GM23338 (cell line): ENCODE data around the gene WWOX. TPM values are rescaled to one million over a fixed set of nuclear protein-coding genes. Genes with fewer than 3 reads are reported as not detected.

Experiments used
- ATAC-seq: fragments of 200-7000 bp; cut with Tn5 transposase; 3 replicates; pipeline ENCODE4 v1.9.1; 2020
- DNase-seq: peaks from one replicate; pipeline ENCODE4 v3.0.0-alpha.2; 2015; ENCODE audit warnings: low spot score
- H2AFZ ChIP-seq: fragments of 200-600 bp; sonication (generic); 2 replicates; pipeline ENCODE4 v1.8.0; 2016; ENCODE audit warnings: antibody characterized with exemption, mild to moderate bottlenecking, moderate library complexity
- H3F3A ChIP-seq: fragments of 200-600 bp; sonication (generic); replicated peaks from 2 replicates; pipeline ENCODE4 v1.8.0; 2017; ENCODE audit warnings: antibody characterized with exemption, mixed run types, low read depth
- H3K27ac ChIP-seq: fragments of 200-600 bp; sonication (generic); 2 replicates; pipeline ENCODE4 v1.6.1; 2016; ENCODE audit warnings: low read depth
- H3K27me3 ChIP-seq: fragments of 200-600 bp; sonication (generic); 2 replicates; pipeline ENCODE4 v1.8.0; 2016; ENCODE audit warnings: mild to moderate bottlenecking, mixed run types, moderate library complexity; ENCODE audit not compliant: insufficient read depth
- H3K36me3 ChIP-seq: fragments of 200-600 bp; sonication (generic); 2 replicates; pipeline ENCODE4 v1.8.0; 2016; ENCODE audit warnings: mild to moderate bottlenecking; ENCODE audit not compliant: insufficient read depth
- H3K4me1 ChIP-seq: fragments of 200-600 bp; sonication (generic); 2 replicates; pipeline ENCODE4 v1.8.0; 2016; ENCODE audit warnings: mild to moderate bottlenecking, moderate library complexity; ENCODE audit not compliant: insufficient read depth
- H3K4me2 ChIP-seq: fragments of 200-600 bp; sonication (generic); 2 replicates; pipeline ENCODE4 v1.7.1; 2017; ENCODE audit warnings: mixed run types
- H3K4me3 ChIP-seq: fragments of 200-600 bp; sonication (generic); 2 replicates; pipeline ENCODE4 v1.6.1; 2016; ENCODE audit warnings: mixed run types
- H3K79me2 ChIP-seq: fragments of 200-600 bp; sonication (generic); replicated peaks from 2 replicates; pipeline ENCODE4 v1.8.0; 2017; ENCODE audit warnings: mild to moderate bottlenecking; ENCODE audit not compliant: insufficient read depth
- H3K9me2 ChIP-seq: fragments of 200-600 bp; sonication (generic); 2 replicates; pipeline ENCODE4 v1.8.0; 2017; ENCODE audit not compliant: insufficient read depth
- H4K20me1 ChIP-seq: fragments of 200-600 bp; sonication (generic); replicated peaks from 2 replicates; pipeline ENCODE4 v1.8.0; 2017; ENCODE audit warnings: mild to moderate bottlenecking; ENCODE audit not compliant: insufficient read depth
- H3K27ac Mint-ChIP-seq: 2 replicates; pipeline ENCODE4 v1.8.0; 2020; ENCODE audit warnings: inconsistent platforms, mild to moderate bottlenecking, moderate library complexity, mixed read lengths
- H3K27me3 Mint-ChIP-seq: 3 replicates; pipeline ENCODE4 v1.8.0; 2022; ENCODE audit warnings: low read depth, mild to moderate bottlenecking, moderate library complexity, mixed read lengths, inconsistent platforms; ENCODE audit not compliant: insufficient read depth, poor library complexity
- H3K36me3 Mint-ChIP-seq: 3 replicates; pipeline ENCODE4 v1.8.0; 2021; ENCODE audit warnings: low read depth, mild to moderate bottlenecking, inconsistent platforms, moderate library complexity, mixed read lengths
- H3K4me1 Mint-ChIP-seq: 3 replicates; pipeline ENCODE4 v1.8.0; 2020; ENCODE audit warnings: mild to moderate bottlenecking, inconsistent platforms, mixed read lengths
- H3K4me3 Mint-ChIP-seq: 3 replicates; pipeline ENCODE4 v1.8.0; 2021; ENCODE audit warnings: moderate library complexity, mild to moderate bottlenecking, inconsistent platforms, mixed read lengths
- H3K9me3 Mint-ChIP-seq: 3 replicates; pipeline ENCODE4 v1.8.0; 2020; ENCODE audit warnings: moderate library complexity, mild to moderate bottlenecking, inconsistent platforms, mixed read lengths
- CREB1 ChIP-seq: fragments of 250-450 bp; sonication (Bioruptor Pico); IDR thresholded peaks from 2 replicates; pipeline ENCODE4 v1.5.0; 2020; ENCODE audit warnings: low read depth, mild to moderate bottlenecking, moderate library complexity
- EZH2 ChIP-seq: fragments of 200-600 bp; sonication (generic); IDR thresholded peaks from one replicate; pipeline ENCODE4 v1.8.0; 2017; ENCODE audit warnings: antibody characterized with exemption, mild to moderate bottlenecking, low read depth; ENCODE audit not compliant: unreplicated experiment
- NANOG ChIP-seq: IDR thresholded peaks from 2 replicates; pipeline ENCODE4 v1.6.1; 2016; ENCODE audit warnings: antibody characterized with exemption, borderline replicate concordance
- POLR2AphosphoS5 ChIP-seq: IDR thresholded peaks from 2 replicates; pipeline ENCODE4 v1.6.1; 2016; ENCODE audit warnings: antibody characterized with exemption, low read depth
- ZNF114 ChIP-seq: fragments of 250-450 bp; sonication (Bioruptor Pico); IDR thresholded peaks from 2 replicates; pipeline ENCODE4 v1.5.0; 2020; ENCODE audit warnings: mild to moderate bottlenecking, moderate library complexity
- ZNF331 ChIP-seq: fragments of 250-450 bp; sonication (Bioruptor Pico); IDR thresholded peaks from 2 replicates; pipeline ENCODE4 v1.5.0; 2020; ENCODE audit warnings: low read depth, mild to moderate bottlenecking, moderate library complexity
- polyA plus RNA-seq: library from polyadenylated mRNA; unstranded; fragments of >200 nt; fragmentation: Nextera tagmentation; extraction: Ambion mirVana; gene quantifications from 2 replicates; pipeline ENCODE4 v1.2.1, GENCODE V29; 2016
- total RNA-seq: library from RNA; depleted of rRNA; stranded (reverse); fragments of >200 nt; shearing (Covaris generic); gene quantifications from 2 replicates; pipeline ENCODE4 v1.2.3, GENCODE V29; 2014
- TF ChIP-seq, protein P1 (sequence below), 2 experiments: fragments of 200-600 bp in 1 of 2; sonication (generic) in 1 of 2; conservative IDR thresholded peaks; 2 replicates each; pipeline versions ENCODE4 v1.5.1 to v1.6.1; 2016 to 2017; ENCODE audit warnings: antibody characterized with exemption in 2 of 2, low read depth in 2 of 2, mild to moderate bottlenecking in 2 of 2, moderate library complexity in 1 of 2
- TF ChIP-seq, protein P2 (sequence below): IDR thresholded peaks from one replicate; pipeline ENCODE4 v1.6.1; 2018; ENCODE audit warnings: antibody characterized with exemption; ENCODE audit not compliant: unreplicated experiment
- TF ChIP-seq, protein P3 (sequence below): IDR thresholded peaks from 2 replicates; pipeline ENCODE4 v1.6.1; 2016; ENCODE audit warnings: antibody characterized with exemption
- TF ChIP-seq, protein P4 (sequence below): fragments of 250-450 bp; sonication (Bioruptor Pico); IDR thresholded peaks from 2 replicates; pipeline ENCODE4 v1.5.0; 2020; ENCODE audit warnings: mild to moderate bottlenecking, moderate library complexity

Gene WWOX
- total and polyA plus RNA-seq, 2 experiments from 2014 or later, result 10.0 to 19.3 TPM

DNA sequence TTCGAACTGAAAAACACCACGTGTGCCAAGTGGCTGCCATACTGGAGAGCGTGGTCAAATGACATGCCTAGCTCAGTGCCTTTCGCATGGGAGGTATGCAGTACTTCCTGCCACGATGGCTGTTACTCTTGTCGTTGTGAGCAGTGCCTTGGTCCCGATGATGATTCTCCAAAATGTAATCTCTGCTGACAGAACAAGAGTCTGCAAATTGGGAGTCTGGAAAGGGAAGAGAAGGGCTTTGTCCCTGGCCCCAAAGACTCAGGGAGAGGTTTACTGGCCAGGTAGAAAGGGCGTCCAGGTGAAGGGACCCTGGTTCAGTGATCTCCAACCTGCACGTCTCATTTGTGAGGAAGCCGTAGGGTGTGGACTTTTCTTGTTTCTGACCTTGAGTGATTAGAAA is 336.6 kb downstream of the WWOX start:
- Histone ChIP-seq H3K4me1 (no peaks in the 10 kb centered on the region), H3K9me2 (0 out of 2 replicates have a peak, but pooled peaks cover 5% of the 10 kb centered on the region), H3F3A (no peaks in the 10 kb centered on the region), H3K4me2 (no peak overlapping the region), H3K27ac (no peak overlapping the region), H3K79me2 (no peaks in the 10 kb centered on the region), H3K27me3 (no peaks in the 10 kb centered on the region), H2AFZ (no peak overlapping the region), H3K36me3 (no peaks in the 10 kb centered on the region), H4K20me1 (no peaks in the 10 kb centered on the region), H3K4me3 (no peak overlapping the region)
- no peaks in the 10 kb centered on the region for H3K36me3 Mint-ChIP-seq
- TF ChIP-seq, protein P1, sequence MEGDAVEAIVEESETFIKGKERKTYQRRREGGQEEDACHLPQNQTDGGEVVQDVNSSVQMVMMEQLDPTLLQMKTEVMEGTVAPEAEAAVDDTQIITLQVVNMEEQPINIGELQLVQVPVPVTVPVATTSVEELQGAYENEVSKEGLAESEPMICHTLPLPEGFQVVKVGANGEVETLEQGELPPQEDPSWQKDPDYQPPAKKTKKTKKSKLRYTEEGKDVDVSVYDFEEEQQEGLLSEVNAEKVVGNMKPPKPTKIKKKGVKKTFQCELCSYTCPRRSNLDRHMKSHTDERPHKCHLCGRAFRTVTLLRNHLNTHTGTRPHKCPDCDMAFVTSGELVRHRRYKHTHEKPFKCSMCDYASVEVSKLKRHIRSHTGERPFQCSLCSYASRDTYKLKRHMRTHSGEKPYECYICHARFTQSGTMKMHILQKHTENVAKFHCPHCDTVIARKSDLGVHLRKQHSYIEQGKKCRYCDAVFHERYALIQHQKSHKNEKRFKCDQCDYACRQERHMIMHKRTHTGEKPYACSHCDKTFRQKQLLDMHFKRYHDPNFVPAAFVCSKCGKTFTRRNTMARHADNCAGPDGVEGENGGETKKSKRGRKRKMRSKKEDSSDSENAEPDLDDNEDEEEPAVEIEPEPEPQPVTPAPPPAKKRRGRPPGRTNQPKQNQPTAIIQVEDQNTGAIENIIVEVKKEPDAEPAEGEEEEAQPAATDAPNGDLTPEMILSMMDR (conservative IDR thresholded peaks at IDR 0.05; ENCODE audit: low read depth in 2 of 2), result no peak
- TF ChIP-seq, protein P2, sequence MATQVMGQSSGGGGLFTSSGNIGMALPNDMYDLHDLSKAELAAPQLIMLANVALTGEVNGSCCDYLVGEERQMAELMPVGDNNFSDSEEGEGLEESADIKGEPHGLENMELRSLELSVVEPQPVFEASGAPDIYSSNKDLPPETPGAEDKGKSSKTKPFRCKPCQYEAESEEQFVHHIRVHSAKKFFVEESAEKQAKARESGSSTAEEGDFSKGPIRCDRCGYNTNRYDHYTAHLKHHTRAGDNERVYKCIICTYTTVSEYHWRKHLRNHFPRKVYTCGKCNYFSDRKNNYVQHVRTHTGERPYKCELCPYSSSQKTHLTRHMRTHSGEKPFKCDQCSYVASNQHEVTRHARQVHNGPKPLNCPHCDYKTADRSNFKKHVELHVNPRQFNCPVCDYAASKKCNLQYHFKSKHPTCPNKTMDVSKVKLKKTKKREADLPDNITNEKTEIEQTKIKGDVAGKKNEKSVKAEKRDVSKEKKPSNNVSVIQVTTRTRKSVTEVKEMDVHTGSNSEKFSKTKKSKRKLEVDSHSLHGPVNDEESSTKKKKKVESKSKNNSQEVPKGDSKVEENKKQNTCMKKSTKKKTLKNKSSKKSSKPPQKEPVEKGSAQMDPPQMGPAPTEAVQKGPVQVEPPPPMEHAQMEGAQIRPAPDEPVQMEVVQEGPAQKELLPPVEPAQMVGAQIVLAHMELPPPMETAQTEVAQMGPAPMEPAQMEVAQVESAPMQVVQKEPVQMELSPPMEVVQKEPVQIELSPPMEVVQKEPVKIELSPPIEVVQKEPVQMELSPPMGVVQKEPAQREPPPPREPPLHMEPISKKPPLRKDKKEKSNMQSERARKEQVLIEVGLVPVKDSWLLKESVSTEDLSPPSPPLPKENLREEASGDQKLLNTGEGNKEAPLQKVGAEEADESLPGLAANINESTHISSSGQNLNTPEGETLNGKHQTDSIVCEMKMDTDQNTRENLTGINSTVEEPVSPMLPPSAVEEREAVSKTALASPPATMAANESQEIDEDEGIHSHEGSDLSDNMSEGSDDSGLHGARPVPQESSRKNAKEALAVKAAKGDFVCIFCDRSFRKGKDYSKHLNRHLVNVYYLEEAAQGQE, result no peak
- no peak for TF ChIP-seq EZH2
- no peak for TF ChIP-seq CREB1 (CRISPR knock-in tag)
- TF ChIP-seq ZNF331 (CRISPR knock-in tag), result no peak
- TF ChIP-seq POLR2AphosphoS5, result no peak
- TF ChIP-seq ZNF114, result no peak
- no peak for TF ChIP-seq NANOG
- H3K4me3 Mint-ChIP-seq, result no peak overlapping the region
- no peaks in the 10 kb centered on the region for H3K9me3 Mint-ChIP-seq
- H3K27ac Mint-ChIP-seq, result no peak overlapping the region
- ATAC-seq (no peak), DNase-seq (no peak)
- peaks cover 2% of the 10 kb centered on the region for H3K27me3 Mint-ChIP-seq
- H3K4me1 Mint-ChIP-seq, result no peaks in the 10 kb centered on the region

DNA sequence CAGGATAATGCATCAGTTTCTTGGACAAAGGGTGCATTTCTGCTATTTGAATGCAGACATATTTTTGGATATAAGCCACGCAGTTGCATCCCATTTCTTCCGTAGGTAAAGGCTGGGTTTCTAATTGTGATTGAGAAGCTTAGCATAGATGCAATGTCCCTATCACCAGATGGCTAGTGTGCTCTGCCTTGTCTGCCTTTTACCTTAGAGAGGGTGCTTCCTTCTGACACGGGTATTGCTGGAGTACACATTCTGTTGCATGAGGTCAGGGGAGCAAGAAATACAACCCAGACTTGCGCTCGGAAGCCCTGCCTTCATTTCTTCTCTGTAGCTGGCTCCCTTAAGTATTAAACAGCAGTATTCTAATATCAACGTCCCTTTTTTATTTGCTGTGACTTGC is 337.4 kb downstream of the WWOX start:
- no peaks in the 10 kb centered on the region for H3K4me1 Mint-ChIP-seq
- Histone ChIP-seq H3K9me2 (0 out of 2 replicates have a peak, but pooled peaks cover 5% of the 10 kb centered on the region), H3K27me3 (no peaks in the 10 kb centered on the region), H3K36me3 (no peaks in the 10 kb centered on the region), H3K4me1 (no peaks in the 10 kb centered on the region), H4K20me1 (no peaks in the 10 kb centered on the region), H3F3A (no peaks in the 10 kb centered on the region), H3K27ac (no peak overlapping the region), H2AFZ (no peak overlapping the region), H3K79me2 (no peaks in the 10 kb centered on the region), H3K4me3 (no peak overlapping the region), H3K4me2 (no peak overlapping the region)
- H3K4me3 Mint-ChIP-seq, result no peak overlapping the region
- ATAC-seq (no peak), DNase-seq (no peak)
- no peaks in the 10 kb centered on the region for H3K9me3 Mint-ChIP-seq
- peaks cover 2% of the 10 kb centered on the region for H3K27me3 Mint-ChIP-seq
- no peak overlapping the region for H3K27ac Mint-ChIP-seq
- no peaks in the 10 kb centered on the region for H3K36me3 Mint-ChIP-seq
- no peak for TF ChIP-seq CREB1 (CRISPR knock-in tag)
- no peak for TF ChIP-seq EZH2
- TF ChIP-seq, protein P3, sequence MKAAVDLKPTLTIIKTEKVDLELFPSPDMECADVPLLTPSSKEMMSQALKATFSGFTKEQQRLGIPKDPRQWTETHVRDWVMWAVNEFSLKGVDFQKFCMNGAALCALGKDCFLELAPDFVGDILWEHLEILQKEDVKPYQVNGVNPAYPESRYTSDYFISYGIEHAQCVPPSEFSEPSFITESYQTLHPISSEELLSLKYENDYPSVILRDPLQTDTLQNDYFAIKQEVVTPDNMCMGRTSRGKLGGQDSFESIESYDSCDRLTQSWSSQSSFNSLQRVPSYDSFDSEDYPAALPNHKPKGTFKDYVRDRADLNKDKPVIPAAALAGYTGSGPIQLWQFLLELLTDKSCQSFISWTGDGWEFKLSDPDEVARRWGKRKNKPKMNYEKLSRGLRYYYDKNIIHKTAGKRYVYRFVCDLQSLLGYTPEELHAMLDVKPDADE, result no peak
- no peak for TF ChIP-seq ZNF331 (CRISPR knock-in tag)
- TF ChIP-seq, protein P4, sequence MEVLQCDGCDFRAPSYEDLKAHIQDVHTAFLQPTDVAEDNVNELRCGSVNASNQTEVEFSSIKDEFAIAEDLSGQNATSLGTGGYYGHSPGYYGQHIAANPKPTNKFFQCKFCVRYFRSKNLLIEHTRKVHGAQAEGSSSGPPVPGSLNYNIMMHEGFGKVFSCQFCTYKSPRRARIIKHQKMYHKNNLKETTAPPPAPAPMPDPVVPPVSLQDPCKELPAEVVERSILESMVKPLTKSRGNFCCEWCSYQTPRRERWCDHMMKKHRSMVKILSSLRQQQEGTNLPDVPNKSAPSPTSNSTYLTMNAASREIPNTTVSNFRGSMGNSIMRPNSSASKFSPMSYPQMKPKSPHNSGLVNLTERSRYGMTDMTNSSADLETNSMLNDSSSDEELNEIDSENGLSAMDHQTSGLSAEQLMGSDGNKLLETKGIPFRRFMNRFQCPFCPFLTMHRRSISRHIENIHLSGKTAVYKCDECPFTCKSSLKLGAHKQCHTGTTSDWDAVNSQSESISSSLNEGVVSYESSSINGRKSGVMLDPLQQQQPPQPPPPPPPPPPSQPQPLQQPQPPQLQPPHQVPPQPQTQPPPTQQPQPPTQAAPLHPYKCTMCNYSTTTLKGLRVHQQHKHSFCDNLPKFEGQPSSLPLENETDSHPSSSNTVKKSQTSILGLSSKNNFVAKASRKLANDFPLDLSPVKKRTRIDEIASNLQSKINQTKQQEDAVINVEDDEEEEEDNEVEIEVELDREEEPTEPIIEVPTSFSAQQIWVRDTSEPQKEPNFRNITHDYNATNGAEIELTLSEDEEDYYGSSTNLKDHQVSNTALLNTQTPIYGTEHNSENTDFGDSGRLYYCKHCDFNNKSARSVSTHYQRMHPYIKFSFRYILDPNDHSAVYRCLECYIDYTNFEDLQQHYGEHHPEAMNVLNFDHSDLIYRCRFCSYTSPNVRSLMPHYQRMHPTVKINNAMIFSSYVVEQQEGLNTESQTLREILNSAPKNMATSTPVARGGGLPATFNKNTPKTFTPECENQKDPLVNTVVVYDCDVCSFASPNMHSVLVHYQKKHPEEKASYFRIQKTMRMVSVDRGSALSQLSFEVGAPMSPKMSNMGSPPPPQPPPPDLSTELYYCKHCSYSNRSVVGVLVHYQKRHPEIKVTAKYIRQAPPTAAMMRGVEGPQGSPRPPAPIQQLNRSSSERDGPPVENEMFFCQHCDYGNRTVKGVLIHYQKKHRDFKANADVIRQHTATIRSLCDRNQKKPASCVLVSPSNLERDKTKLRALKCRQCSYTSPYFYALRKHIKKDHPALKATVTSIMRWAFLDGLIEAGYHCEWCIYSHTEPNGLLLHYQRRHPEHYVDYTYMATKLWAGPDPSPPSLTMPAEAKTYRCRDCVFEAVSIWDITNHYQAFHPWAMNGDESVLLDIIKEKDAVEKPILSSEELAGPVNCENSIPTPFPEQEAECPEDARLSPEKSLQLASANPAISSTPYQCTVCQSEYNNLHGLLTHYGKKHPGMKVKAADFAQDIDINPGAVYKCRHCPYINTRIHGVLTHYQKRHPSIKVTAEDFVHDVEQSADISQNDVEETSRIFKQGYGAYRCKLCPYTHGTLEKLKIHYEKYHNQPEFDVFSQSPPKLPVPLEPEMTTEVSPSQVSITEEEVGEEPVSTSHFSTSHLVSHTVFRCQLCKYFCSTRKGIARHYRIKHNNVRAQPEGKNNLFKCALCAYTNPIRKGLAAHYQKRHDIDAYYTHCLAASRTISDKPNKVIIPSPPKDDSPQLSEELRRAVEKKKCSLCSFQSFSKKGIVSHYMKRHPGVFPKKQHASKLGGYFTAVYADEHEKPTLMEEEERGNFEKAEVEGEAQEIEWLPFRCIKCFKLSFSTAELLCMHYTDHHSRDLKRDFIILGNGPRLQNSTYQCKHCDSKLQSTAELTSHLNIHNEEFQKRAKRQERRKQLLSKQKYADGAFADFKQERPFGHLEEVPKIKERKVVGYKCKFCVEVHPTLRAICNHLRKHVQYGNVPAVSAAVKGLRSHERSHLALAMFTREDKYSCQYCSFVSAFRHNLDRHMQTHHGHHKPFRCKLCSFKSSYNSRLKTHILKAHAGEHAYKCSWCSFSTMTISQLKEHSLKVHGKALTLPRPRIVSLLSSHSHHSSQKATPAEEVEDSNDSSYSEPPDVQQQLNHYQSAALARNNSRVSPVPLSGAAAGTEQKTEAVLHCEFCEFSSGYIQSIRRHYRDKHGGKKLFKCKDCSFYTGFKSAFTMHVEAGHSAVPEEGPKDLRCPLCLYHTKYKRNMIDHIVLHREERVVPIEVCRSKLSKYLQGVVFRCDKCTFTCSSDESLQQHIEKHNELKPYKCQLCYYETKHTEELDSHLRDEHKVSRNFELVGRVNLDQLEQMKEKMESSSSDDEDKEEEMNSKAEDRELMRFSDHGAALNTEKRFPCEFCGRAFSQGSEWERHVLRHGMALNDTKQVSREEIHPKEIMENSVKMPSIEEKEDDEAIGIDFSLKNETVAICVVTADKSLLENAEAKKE (CRISPR knock-in tag), result no peak
